HepG2 (cell line): ENCODE data around the gene TANC1. TPM values are rescaled to one million over a fixed set of nuclear protein-coding genes. Genes with fewer than 3 reads are reported as not detected.

ENCODE experiments used
- ATAC-seq: fragments of 200-7000 bp; cut with Tn5 transposase; 3 replicates; pipeline ENCODE4 v1.9.1; 2020; ENCODE audit warnings: mild to moderate bottlenecking, moderate library complexity
- BruUV-seq: library from RNA; stranded (reverse); fragments of 400-500 nt; replicated peaks from 2 replicates; lab custom pipeline; 2021; lab: Mats Ljungman, UMichigan
- CTCF ChIA-PET: fragments of 300-600 bp; formaldehyde crosslinking; extraction: SDS; loops from one replicate; lab custom pipeline; 2021; ENCODE audit warnings: low total read pairs, inconsistent platforms, low intra/inter-chr PET ratio; lab: Yijun Ruan, JAX
- POLR2A ChIA-PET: fragments of 350-600 bp; sonication (Branson Sonifier 250); formaldehyde crosslinking; loops from one replicate; lab custom pipeline; 2020; ENCODE audit warnings: antibody characterized with exemption, inconsistent platforms; lab: Yijun Ruan, JAX
- DNase-seq: peaks from one replicate; pipeline ENCODE4 v3.0.0-alpha.2; 2015; ENCODE audit warnings: low spot score
- FAIRE-seq: peaks from 3 replicates; lab custom pipeline; 2011; peaks lifted over from hg19 to GRCh38; lab: Jason Lieb, UNC
- H2AFZ ChIP-seq: one replicate; pipeline ENCODE4 v1.6.1; 2011; ENCODE audit warnings: low read length, inconsistent platforms
- H3K27ac ChIP-seq: fragments of 300-600 bp; 3 replicates; pipeline ENCODE4 v1.8.0; 2011; ENCODE audit warnings: mixed run types, mild to moderate bottlenecking, mixed read lengths, low read length, inconsistent platforms; ENCODE audit not compliant: insufficient read depth; ENCODE audit errors: extremely low read length
- H3K27me3 ChIP-seq, 2 experiments: fragments of 200-600 bp in 1 of 2; 2 replicates in 1 of 2; 3 replicates in 1 of 2; pipeline versions ENCODE4 v1.6.0 to v1.8.0; 2011; ENCODE audit warnings: low read length in 2 of 2, mild to moderate bottlenecking in 2 of 2, moderate library complexity in 2 of 2, inconsistent platforms in 1 of 2; ENCODE audit not compliant: insufficient read depth in 2 of 2, control insufficient read depth in 1 of 2
- H3K36me3 ChIP-seq, 2 experiments: fragments of 200-600 bp in 1 of 2; replicated peaks in 1 of 2; 2 replicates in 1 of 2; 3 replicates in 1 of 2; pipeline versions ENCODE4 v1.5.1 to v1.8.0; 2011; ENCODE audit warnings: low read length in 2 of 2, inconsistent platforms in 1 of 2; ENCODE audit not compliant: insufficient read depth in 2 of 2, control insufficient read depth in 1 of 2
- H3K4me1 ChIP-seq: 2 replicates; pipeline ENCODE4 v1.5.1; 2012; ENCODE audit warnings: low read length, inconsistent platforms; ENCODE audit not compliant: insufficient read depth
- H3K4me2 ChIP-seq: 2 replicates; pipeline ENCODE4 v1.6.0; 2011; ENCODE audit warnings: low read depth, low read length, inconsistent platforms
- H3K4me3 ChIP-seq, 3 experiments: fragments of 200-600 bp in 1 of 3; sonication (generic), shearing (Covaris generic) in 1 of 3; replicated peaks in 1 of 3; 2 replicates each; pipeline ENCODE4 v1.5.1; 2011 to 2016; ENCODE audit warnings: low read length in 3 of 3, inconsistent platforms in 2 of 3, low read depth in 2 of 3, mild to moderate bottlenecking in 2 of 3, control low read depth in 1 of 3, mixed read lengths in 1 of 3; ENCODE audit not compliant: insufficient read depth in 1 of 3
- H3K79me2 ChIP-seq: one replicate; pipeline ENCODE4 v1.6.1; 2011; ENCODE audit warnings: low read length, inconsistent platforms; ENCODE audit not compliant: insufficient read depth
- H3K9ac ChIP-seq: 2 replicates; pipeline ENCODE4 v1.6.0; 2011; ENCODE audit warnings: mild to moderate bottlenecking, low read depth, low read length, inconsistent platforms; ENCODE audit not compliant: insufficient read depth
- H3K9me3 ChIP-seq: 2 replicates; pipeline ENCODE4 v1.5.1; 2012; ENCODE audit warnings: mild to moderate bottlenecking, low read length
- H4K20me1 ChIP-seq: 2 replicates; pipeline ENCODE4 v1.6.0; 2011; ENCODE audit warnings: inconsistent platforms, mild to moderate bottlenecking, low read length, moderate library complexity; ENCODE audit not compliant: insufficient read depth
- CREB1 ChIP-seq, 2 experiments: fragments of 450-650 bp in 1 of 2; IDR thresholded peaks; 2 replicates each; pipeline ENCODE4 v1.6.1; 2016 to 2017; ENCODE audit warnings: control low read depth in 1 of 2, mild to moderate bottlenecking in 1 of 2, missing compliant biosample characterization in 1 of 2, missing genetic modification characterization in 1 of 2
- GTF3A ChIP-seq: sonication (generic); formaldehyde crosslinking; conservative IDR thresholded peaks from 2 replicates; pipeline ENCODE4 v1.4.0; 2020; ENCODE audit warnings: mild to moderate bottlenecking, missing genetic modification reagents
- IRX3 ChIP-seq: sonication (generic); formaldehyde crosslinking; IDR thresholded peaks from 2 replicates; pipeline ENCODE4 v1.8.1; 2023; ENCODE audit warnings: mild to moderate bottlenecking, low read depth, missing genetic modification reagents, borderline replicate concordance
- JUN ChIP-seq: sonication (generic); formaldehyde crosslinking; IDR thresholded peaks from 2 replicates; pipeline ENCODE4 v1.4.0; 2020; ENCODE audit warnings: mild to moderate bottlenecking, missing genetic modification reagents
- NFE2 ChIP-seq: sonication (generic); formaldehyde crosslinking; IDR thresholded peaks from 2 replicates; pipeline ENCODE4 v1.4.0; 2020; ENCODE audit warnings: missing genetic modification reagents
- ZBTB40 ChIP-seq, 2 experiments: fragments of 450-650 bp in 1 of 2; sonication (generic) in 1 of 2; formaldehyde crosslinking in 1 of 2; IDR thresholded peaks; 2 replicates each; pipeline versions ENCODE4 v1.6.1 to v1.8.0; 2016 to 2022; ENCODE audit warnings: antibody characterized with exemption in 1 of 2, mild to moderate bottlenecking in 1 of 2, missing genetic modification reagents in 1 of 2
- ZNF207 ChIP-seq: fragments of 450-650 bp; IDR thresholded peaks from 2 replicates; pipeline ENCODE4 v1.6.1; 2016; ENCODE audit warnings: antibody characterized with exemption, borderline replicate concordance
- ZNF460 ChIP-seq: sonication (generic); formaldehyde crosslinking; IDR thresholded peaks from 2 replicates; pipeline ENCODE4 v1.5.1; 2020; ENCODE audit warnings: missing genetic modification reagents, mild to moderate bottlenecking, borderline replicate concordance
- ZNF572 ChIP-seq: sonication (generic); formaldehyde crosslinking; IDR thresholded peaks from 2 replicates; pipeline ENCODE4 v1.5.1; 2020; ENCODE audit warnings: mild to moderate bottlenecking, missing genetic modification reagents
- ZNF597 ChIP-seq: sonication (generic); formaldehyde crosslinking; IDR thresholded peaks from 2 replicates; pipeline ENCODE4 v1.5.0; 2020; ENCODE audit warnings: missing genetic modification reagents
- ZNF776 ChIP-seq: sonication (generic); formaldehyde crosslinking; IDR thresholded peaks from 2 replicates; pipeline ENCODE4 v1.4.0; 2020; ENCODE audit warnings: mild to moderate bottlenecking, missing genetic modification reagents
- WGBS: methylation state at CpG from one replicate; pipeline ENCODE4 v1.1.6; 2017; ENCODE audit warnings: low lambda C conversion rate; 5-methylcytosine and 5-hydroxymethylcytosine counted together
- in situ Hi-C: cut with HindIII; loops from 2 replicates; pipeline ENCODE4 v1.10.0; 2017; ENCODE audit warnings: low pct_unique_long_range_greater_than_20kb; ENCODE audit not compliant: extremely low pct_ligation_motif_present
- intact Hi-C: fragments of 100-400 bp; cut with micrococcal nuclease; formaldehyde crosslinking; loops from one replicate; pipeline ENCODE4 v1.10.0; 2022; ENCODE audit not compliant: unreplicated experiment
- polyA plus RNA-seq, 8 experiments: library from polyadenylated mRNA; depleted of rRNA in 3 of 8; stranded (reverse) in 7 of 8; unstranded in 1 of 8; fragments of >200 nt; fragmentation: Illumina TruSeq in 4 of 8; extraction: Trizol in 4 of 8; gene quantifications; 2 replicates each; pipeline versions ENCODE4 v1.2.1 to v1.2.3, GENCODE V29; 2011 to 2016; ENCODE audit warnings: low read depth in 4 of 8, missing spikeins in 1 of 8, mixed read lengths in 1 of 8; ENCODE audit not compliant: insufficient read depth in 1 of 8
- total RNA-seq, 5 experiments: library from RNA; depleted of rRNA; stranded (reverse); fragments of >200 nt; fragmentation: Illumina TruSeq; extraction: Trizol; gene quantifications; 2 replicates each; pipeline ENCODE4 v1.2.3, GENCODE V29; 2016; ENCODE audit warnings: low read depth in 1 of 5
- TF ChIP-seq, protein P1 (sequence below): sonication (generic); formaldehyde crosslinking; IDR thresholded peaks from 2 replicates; pipeline ENCODE4 v1.5.1; 2020; ENCODE audit warnings: mild to moderate bottlenecking, missing genetic modification reagents, moderate library complexity

TANC1 gene
- total and polyA plus RNA-seq, 2 of the 13 experiments (the other 11 are each of a cell fraction or from before 2014, with no cell fraction given): 2.3 to 5.6 TPM

- ATAC-seq: no peak
- no peak overlapping the region for H3K4me3 ChIP-seq
- peaks cover 1 to 4% of the 10 kb centered on the region in 2 experiments; a peak in 2 of 5 replicates for H3K36me3 ChIP-seq
- no peak overlapping the region for H3K4me2 ChIP-seq
- TF ChIP-seq ZNF597 (CRISPR knock-in tag): no peak
- no peak for TF ChIP-seq JUN (CRISPR knock-in tag)
- TF ChIP-seq, protein P1, sequence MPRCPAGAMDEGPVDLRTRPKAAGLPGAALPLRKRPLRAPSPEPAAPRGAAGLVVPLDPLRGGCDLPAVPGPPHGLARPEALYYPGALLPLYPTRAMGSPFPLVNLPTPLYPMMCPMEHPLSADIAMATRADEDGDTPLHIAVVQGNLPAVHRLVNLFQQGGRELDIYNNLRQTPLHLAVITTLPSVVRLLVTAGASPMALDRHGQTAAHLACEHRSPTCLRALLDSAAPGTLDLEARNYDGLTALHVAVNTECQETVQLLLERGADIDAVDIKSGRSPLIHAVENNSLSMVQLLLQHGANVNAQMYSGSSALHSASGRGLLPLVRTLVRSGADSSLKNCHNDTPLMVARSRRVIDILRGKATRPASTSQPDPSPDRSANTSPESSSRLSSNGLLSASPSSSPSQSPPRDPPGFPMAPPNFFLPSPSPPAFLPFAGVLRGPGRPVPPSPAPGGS (CRISPR knock-in tag): no peak
- TF ChIP-seq ZNF460 (CRISPR knock-in tag): no peak
- no peak for TF ChIP-seq IRX3 (CRISPR knock-in tag)
- no peak for TF ChIP-seq GTF3A (CRISPR knock-in tag)
- TF ChIP-seq ZNF207: no peak
- no peak for TF ChIP-seq NFE2
- no peak for TF ChIP-seq ZNF572 (CRISPR knock-in tag)
- TF ChIP-seq ZBTB40 (IDR thresholded peaks at IDR 0.05): no peak
- no peak for TF ChIP-seq ZBTB40 (CRISPR knock-in tag; IDR thresholded peaks at IDR 0.05)
- no peak for TF ChIP-seq CREB1 (IDR thresholded peaks at IDR 0.05)
- TF ChIP-seq CREB1 (CRISPR knock-in tag; IDR thresholded peaks at IDR 0.05): no peak
- TF ChIP-seq ZNF776 (CRISPR knock-in tag): no peak
- H3K27ac ChIP-seq: no peak overlapping the region
- H3K4me1 ChIP-seq: no peaks in the 10 kb centered on the region
- H3K9me3 ChIP-seq: no peaks in the 10 kb centered on the region
- 64% methylated on average over 3 of the region's 3 CpGs for WGBS
- BruUV-seq: no TSS peak
- intact Hi-C loops: no loop called here
- no peak overlapping the region for H2AFZ ChIP-seq
- CTCF ChIA-PET: no interaction called here
- no peak for FAIRE-seq
- H3K27me3 ChIP-seq: no peaks in the 10 kb centered on the region
- no peaks in the 10 kb centered on the region for H4K20me1 ChIP-seq
- no peak overlapping the region for H3K9ac ChIP-seq
- in situ Hi-C loops: no loop called here
- no peaks in the 10 kb centered on the region for H3K79me2 ChIP-seq
- POLR2A ChIA-PET: no interaction called here
- no peak for DNase-seq
Measured at GRCh38 chr2:159227467-159227866, 259.0 kb downstream of the TANC1 start.
